ENCODE data around the gene CUEDC2.

The CUEDC2 gene

DNA sequence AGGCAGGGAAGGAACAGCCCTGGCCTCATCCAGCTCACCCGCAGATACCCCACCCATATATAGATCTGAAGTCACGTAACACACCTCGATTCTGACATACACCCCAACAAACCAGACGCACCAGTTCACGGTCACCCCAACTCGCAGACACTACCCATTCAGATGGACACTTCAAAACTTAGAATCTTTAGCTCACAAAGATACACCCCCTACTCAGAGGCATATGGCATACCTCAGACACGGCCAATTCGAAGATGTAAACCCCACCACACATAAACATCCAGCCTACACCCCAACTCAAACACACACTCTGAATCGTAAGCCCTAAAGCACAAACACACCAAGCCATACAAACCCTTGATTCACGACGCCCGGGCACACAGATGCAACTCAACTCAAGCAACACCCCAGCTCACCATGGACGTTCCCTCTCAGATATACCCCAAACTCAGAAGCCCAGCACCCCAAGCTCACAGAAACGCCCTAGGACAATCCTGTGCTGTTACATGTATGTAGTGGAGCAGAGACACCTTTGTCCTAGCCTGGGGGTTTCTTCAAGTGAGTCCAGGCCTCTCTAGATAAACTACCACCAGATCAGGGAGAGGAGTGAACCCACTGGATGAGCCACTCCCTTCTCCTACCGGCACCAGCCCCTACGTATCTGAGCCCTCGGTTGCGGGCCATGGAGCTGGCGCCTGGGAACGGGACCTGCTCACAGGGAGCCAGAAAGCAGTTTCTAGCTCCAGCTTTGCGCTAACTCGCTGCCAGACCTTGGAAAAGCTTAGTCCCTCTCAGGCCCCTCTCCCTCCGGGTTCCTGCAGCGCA, 22.6 kb downstream of the CUEDC2 start:
- Mint-ChIP-seq H3K9me3 (no peaks in the 10 kb centered on the region), H3K4me3 (peak overlapping the region; percentile 70), H3K36me3 (ENCODE audit: insufficient read depth) (peaks cover 23% of the 10 kb centered on the region), H3K4me1 (peaks cover 22% of the 10 kb centered on the region), H3K27me3 (peaks cover 70% of the 10 kb centered on the region), H3K27ac (ENCODE audit: low read depth) (no peak overlapping the region)
- ATAC-seq (replicated peaks; ENCODE audit: extremely low read depth, poor library complexity, severe bottlenecking), result no peak
- no peak for DNase-seq (ENCODE audit: low spot score in 2 of 2)

DNA sequence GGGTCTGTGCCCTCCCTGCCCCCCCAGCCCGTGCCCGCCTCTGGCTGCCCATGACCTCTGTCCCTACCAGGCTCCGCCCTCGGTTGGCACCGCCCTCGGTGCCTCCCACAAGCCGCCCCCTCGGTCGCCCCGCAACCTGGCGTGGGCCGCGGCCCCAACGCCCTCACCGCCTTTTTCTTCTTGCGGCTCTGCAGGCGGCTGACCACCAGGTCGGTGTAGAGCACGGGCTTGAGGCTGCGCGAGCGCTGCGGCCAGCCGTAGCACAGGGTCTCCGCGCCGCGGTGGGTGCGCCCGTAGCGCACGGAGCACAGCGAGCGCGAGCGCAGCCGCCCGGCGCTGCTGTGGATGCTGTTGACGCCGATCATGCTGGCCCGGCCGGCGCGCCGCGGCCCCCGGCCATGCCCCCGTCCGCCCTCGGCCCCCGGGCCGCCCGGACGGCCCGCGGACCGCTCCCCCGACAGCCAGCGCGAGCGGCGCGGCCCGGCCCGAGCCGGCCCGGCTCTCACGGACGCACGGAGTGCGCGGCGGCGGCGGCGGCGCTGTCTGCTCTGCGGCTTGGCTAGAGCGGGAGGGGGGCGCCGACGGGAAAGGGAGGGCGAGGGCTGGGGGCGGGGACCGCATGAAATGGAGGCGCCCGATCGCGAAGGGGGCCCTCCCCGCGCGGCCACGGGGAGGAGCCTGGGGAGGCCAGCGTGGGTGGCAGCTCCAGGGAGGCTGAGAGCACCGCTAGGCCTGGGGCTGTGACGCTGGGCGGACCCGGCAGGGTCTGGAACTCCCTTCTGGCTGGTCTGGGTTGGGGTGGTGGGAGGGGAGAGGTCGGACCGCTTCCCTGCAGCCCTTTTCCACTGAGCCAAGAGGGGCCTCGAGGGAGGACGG, 23.4 kb downstream of the CUEDC2 start:
- DNase-seq (ENCODE audit: low spot score in 2 of 2) (no peak), ATAC-seq (replicated peaks; ENCODE audit: extremely low read depth, poor library complexity, severe bottlenecking) (peak; percentile 35)

GRCh38 chr10:102408131-102408727, 24.1 kb downstream of the CUEDC2 start:
- Mint-ChIP-seq H3K9me3 (no peaks in the 10 kb centered on the region), H3K27me3 (peaks cover 58% of the 10 kb centered on the region), H3K4me3 (peak overlapping the region; percentile 55), H3K4me1 (peaks cover 22% of the 10 kb centered on the region), H3K27ac (ENCODE audit: low read depth) (no peak overlapping the region), H3K36me3 (ENCODE audit: insufficient read depth) (peaks cover 29% of the 10 kb centered on the region)
- no peak for ATAC-seq (replicated peaks; ENCODE audit: extremely low read depth, poor library complexity, severe bottlenecking)
- DNase-seq (ENCODE audit: low spot score in 2 of 2), result no peak

More for the DNA sequence above, 23.4 kb downstream of the CUEDC2 start:
- H3K9me3 Mint-ChIP-seq, result no peaks in the 10 kb centered on the region
- peaks cover 26% of the 10 kb centered on the region for H3K36me3 Mint-ChIP-seq (ENCODE audit: insufficient read depth)
- peaks cover 61% of the 10 kb centered on the region for H3K27me3 Mint-ChIP-seq
- H3K4me1 Mint-ChIP-seq, result peaks cover 22% of the 10 kb centered on the region
- H3K27ac Mint-ChIP-seq (ENCODE audit: low read depth), result no peak overlapping the region
- H3K4me3 Mint-ChIP-seq, result peak overlapping the region; percentile 70

- Mint-ChIP-seq H3K9me3 (no peaks in the 10 kb centered on the region), H3K4me3 (peak overlapping the region; percentile 55), H3K27ac (ENCODE audit: low read depth) (no peak overlapping the region), H3K27me3 (peaks cover 51% of the 10 kb centered on the region), H3K4me1 (peaks cover 22% of the 10 kb centered on the region), H3K36me3 (ENCODE audit: insufficient read depth) (peaks cover 30% of the 10 kb centered on the region)
- DNase-seq (ENCODE audit: low spot score in 2 of 2), result no peak
- ATAC-seq (replicated peaks; ENCODE audit: extremely low read depth, poor library complexity, severe bottlenecking), result no peak
Measured at GRCh38 chr10:102407425-102408130, 24.8 kb downstream of the CUEDC2 start.

GRCh38 chr10:102406815-102407214, 25.6 kb downstream of the CUEDC2 start:
- H3K4me1 Mint-ChIP-seq, result peaks cover 22% of the 10 kb centered on the region
- H3K27ac Mint-ChIP-seq (ENCODE audit: low read depth), result peak overlapping the region; percentile 67
- DNase-seq (ENCODE audit: low spot score in 2 of 2) (no peak), ATAC-seq (replicated peaks; ENCODE audit: extremely low read depth, poor library complexity, severe bottlenecking) (no peak)
- peaks cover 35% of the 10 kb centered on the region for H3K36me3 Mint-ChIP-seq (ENCODE audit: insufficient read depth)
- H3K4me3 Mint-ChIP-seq, result peak overlapping the region; percentile 27
- no peaks in the 10 kb centered on the region for H3K9me3 Mint-ChIP-seq
- H3K27me3 Mint-ChIP-seq, result peaks cover 43% of the 10 kb centered on the region

- Mint-ChIP-seq H3K27me3 (peaks cover 32% of the 10 kb centered on the region), H3K36me3 (ENCODE audit: insufficient read depth) (peaks cover 35% of the 10 kb centered on the region), H3K4me1 (peaks cover 16% of the 10 kb centered on the region), H3K27ac (ENCODE audit: low read depth) (peak overlapping the region; percentile 68), H3K9me3 (no peaks in the 10 kb centered on the region), H3K4me3 (no peak overlapping the region)
- no peak for ATAC-seq (replicated peaks; ENCODE audit: extremely low read depth, poor library complexity, severe bottlenecking)
- no peak for DNase-seq (ENCODE audit: low spot score in 2 of 2)
Measured at GRCh38 chr10:102405632-102406031, 26.7 kb downstream of the CUEDC2 start.

DNA sequence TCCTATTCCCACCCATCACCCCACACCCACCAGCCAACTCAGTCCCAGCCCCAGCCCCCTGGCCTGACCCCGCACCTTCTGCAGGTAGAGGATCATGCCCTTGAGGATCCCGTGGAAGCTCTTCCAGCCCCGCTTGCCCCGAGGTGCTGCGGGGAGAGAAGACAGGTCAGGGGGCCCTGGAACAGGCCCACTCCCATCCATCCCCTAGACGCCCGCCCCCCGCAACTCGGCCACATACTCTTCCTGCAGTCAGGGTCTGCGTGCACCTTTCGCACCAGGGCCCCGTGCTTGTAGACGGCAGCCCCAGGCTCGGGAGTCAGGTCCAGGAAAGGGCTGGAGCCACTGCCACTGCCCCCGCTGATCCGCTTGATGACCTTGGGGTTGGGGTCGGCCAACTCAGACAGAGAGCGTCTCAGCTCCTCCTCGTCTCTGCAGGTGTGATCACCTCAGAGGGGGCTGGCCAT, 27.2 kb downstream of the CUEDC2 start:
- ATAC-seq (replicated peaks; ENCODE audit: extremely low read depth, poor library complexity, severe bottlenecking), result no peak
- peak overlapping the region; percentile 68 for H3K27ac Mint-ChIP-seq (ENCODE audit: low read depth)
- no peak overlapping the region for H3K4me3 Mint-ChIP-seq
- peaks cover 16% of the 10 kb centered on the region for H3K4me1 Mint-ChIP-seq
- no peaks in the 10 kb centered on the region for H3K9me3 Mint-ChIP-seq
- peaks cover 37% of the 10 kb centered on the region for H3K36me3 Mint-ChIP-seq (ENCODE audit: insufficient read depth)
- H3K27me3 Mint-ChIP-seq, result peaks cover 29% of the 10 kb centered on the region
- no peak for DNase-seq (ENCODE audit: low spot score in 2 of 2)

DNA sequence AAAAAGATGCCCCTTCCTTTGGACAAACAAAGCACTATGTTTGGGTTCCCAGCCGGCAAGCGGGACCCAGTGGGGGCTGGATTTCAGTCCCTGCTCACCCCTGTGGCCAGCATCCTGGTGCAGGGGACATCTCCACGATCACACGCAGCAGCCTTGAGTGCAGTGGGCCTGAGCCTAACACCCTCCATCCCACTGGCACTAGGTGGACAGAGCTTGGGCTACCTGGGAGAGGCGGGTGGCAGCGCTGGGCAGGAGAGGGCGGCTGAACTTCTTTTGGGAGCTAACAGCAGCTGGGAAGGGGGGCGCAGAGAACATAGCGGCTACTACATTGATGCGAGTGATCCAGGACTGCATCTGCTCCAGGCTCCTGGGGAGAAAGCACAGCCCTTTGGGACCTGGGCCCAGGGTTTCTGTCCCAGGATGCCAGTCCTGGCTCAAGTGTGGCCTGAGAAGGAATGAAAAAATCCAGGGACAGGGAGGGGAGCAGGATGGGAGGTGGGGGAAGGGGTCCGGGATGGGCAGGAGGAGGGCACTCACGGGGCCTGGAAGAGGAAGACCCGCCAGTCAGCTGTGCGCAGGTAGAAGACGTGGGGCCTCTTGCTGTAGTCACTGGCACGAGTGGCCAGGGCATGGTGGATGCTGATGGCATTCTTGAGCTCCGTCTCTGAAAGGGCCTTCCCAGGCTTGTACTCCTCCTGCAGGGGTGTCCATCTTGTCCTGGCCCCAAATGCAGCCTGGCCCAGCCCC, 27.8 kb downstream of the CUEDC2 start:
- Mint-ChIP-seq H3K9me3 (no peaks in the 10 kb centered on the region), H3K4me1 (peaks cover 10% of the 10 kb centered on the region), H3K4me3 (no peak overlapping the region), H3K36me3 (ENCODE audit: insufficient read depth) (peaks cover 41% of the 10 kb centered on the region), H3K27me3 (peaks cover 23% of the 10 kb centered on the region), H3K27ac (ENCODE audit: low read depth) (peak overlapping the region; percentile 68)
- no peak for ATAC-seq (replicated peaks; ENCODE audit: extremely low read depth, poor library complexity, severe bottlenecking)
- no peak for DNase-seq (ENCODE audit: low spot score in 2 of 2)

GRCh38 chr10:102403115-102403514, 29.3 kb downstream of the CUEDC2 start:
- no peak for DNase-seq (ENCODE audit: low spot score in 2 of 2)
- H3K36me3 Mint-ChIP-seq (ENCODE audit: insufficient read depth), result peaks cover 44% of the 10 kb centered on the region
- H3K27ac Mint-ChIP-seq (ENCODE audit: low read depth), result no peak overlapping the region
- H3K9me3 Mint-ChIP-seq, result no peaks in the 10 kb centered on the region
- no peak overlapping the region for H3K4me3 Mint-ChIP-seq
- no peak for ATAC-seq (replicated peaks; ENCODE audit: extremely low read depth, poor library complexity, severe bottlenecking)
- H3K4me1 Mint-ChIP-seq, result peaks cover 8% of the 10 kb centered on the region
- H3K27me3 Mint-ChIP-seq, result peaks cover 10% of the 10 kb centered on the region

DNA sequence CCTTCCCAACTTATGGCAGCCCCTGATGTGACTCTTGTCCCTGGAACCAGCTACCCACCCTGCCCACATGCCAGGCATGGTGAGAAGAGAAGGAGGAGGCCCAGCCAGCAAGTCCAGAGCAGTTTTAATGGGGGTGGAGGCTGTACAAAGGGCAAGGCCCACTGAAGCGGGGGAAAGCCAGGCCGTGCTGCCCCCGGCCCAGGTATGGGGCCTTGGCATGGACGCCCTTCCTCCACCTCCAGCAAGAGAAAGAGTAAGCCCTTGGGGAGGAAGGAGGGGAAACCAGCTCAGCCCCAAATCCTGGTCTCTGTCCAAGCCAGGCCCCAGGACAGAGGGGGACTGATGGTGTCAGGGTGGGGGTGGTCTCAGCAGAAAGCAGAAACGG, 29.9 kb downstream of the CUEDC2 start:
- ATAC-seq (replicated peaks; ENCODE audit: extremely low read depth, poor library complexity, severe bottlenecking), result no peak
- Mint-ChIP-seq H3K27ac (ENCODE audit: low read depth) (no peak overlapping the region), H3K4me3 (no peak overlapping the region), H3K27me3 (peaks cover 4% of the 10 kb centered on the region), H3K36me3 (ENCODE audit: insufficient read depth) (peaks cover 43% of the 10 kb centered on the region), H3K4me1 (peaks cover 8% of the 10 kb centered on the region), H3K9me3 (no peaks in the 10 kb centered on the region)
- DNase-seq (ENCODE audit: low spot score in 2 of 2), result no peak

GRCh38 chr10:102401735-102402511, 30.5 kb downstream of the CUEDC2 start:
- Mint-ChIP-seq H3K27ac (ENCODE audit: low read depth) (no peak overlapping the region), H3K4me1 (peaks cover 10% of the 10 kb centered on the region)

More at GRCh38 chr10:102401735-102402511, 30.5 kb downstream of the CUEDC2 start:
- H3K9me3 Mint-ChIP-seq, result no peaks in the 10 kb centered on the region
- ATAC-seq (replicated peaks; ENCODE audit: extremely low read depth, poor library complexity, severe bottlenecking) (no peak), DNase-seq (ENCODE audit: low spot score in 2 of 2) (no peak)
- H3K36me3 Mint-ChIP-seq (ENCODE audit: insufficient read depth), result peaks cover 44% of the 10 kb centered on the region
- H3K4me3 Mint-ChIP-seq, result peak overlapping the region; percentile 20
- H3K27me3 Mint-ChIP-seq, result no peaks in the 10 kb centered on the region
